Cardiac septum (tissue), 1 donor: ENCODE data around the gene PRKAR2A. TPM values are rescaled to one million over a fixed set of nuclear protein-coding genes. Genes with fewer than 3 reads are reported as not detected.
"Not testable (repeated sequence)": the region's sequence is repeated elsewhere in the genome, so short reads cannot be mapped to it uniquely, and the experiment has no call there.

Source experiments
- DNase-seq: peaks from one replicate; pipeline ENCODE4 v3.0.0-alpha.2; 2020; ENCODE audit warnings: low spot score
- intact Hi-C: fragments of 100-400 bp; cut with DNase I; formaldehyde crosslinking; loops from one replicate; pipeline ENCODE4 v1.14.0; 2022
- total RNA-seq: library from RNA; stranded (reverse); fragmentation: NEBNext Ultra II Directional; extraction: Animal tissue kit (Norgen Biotek cat#: 25700); gene quantifications from one replicate; pipeline ENCODE4 v1.2.1, GENCODE V29; 2021
- donor health status: DM: no; HTN: no; CAD: no.

PRKAR2A gene
- total RNA-seq, 1 donor from 2014 or later, result 48.1 TPM

DNA sequence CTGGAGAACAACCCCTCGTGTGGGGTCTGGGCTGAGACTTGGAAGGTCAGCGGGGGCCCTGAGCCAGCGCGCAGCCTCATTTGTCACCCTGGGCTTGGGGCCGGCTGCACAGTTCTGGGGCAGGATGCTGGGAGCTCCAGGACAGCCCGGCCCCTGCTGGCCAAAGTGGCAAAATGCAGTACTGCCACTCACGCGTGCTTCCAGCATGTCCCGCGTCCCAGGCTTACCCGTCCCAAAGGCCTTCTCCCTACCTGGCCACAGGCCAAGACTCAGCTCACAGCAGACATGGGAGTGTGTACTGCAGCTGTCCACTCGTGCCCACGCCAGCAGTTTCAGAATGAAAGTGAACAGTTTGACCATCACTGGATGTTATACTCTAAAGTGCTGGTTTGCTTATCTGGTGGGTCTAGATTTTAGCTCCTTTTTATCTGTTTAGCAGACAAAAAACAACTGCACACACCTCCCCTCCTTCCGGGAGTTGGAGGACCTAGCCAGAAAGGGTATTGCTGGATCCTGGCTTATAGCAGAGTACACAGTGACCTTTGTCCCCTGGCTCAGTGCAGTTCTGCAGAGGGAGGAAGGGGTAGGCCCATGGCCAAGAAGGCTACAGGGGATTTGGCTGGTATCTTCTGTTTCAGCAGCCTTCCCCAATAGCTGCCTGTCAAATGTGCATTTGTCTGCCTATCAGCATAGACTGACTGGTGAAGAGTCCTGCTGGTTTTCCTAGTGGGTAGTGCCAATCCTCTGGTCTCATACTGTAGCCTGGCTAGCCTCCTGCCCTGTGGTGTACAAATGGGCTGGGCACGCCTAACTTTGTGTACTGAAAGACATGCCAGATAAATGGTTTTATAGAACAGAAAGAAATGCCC is 107.5 kb downstream of the PRKAR2A start:
- peak; percentile 92 for DNase-seq
- intact Hi-C loops, result loop anchor here (5.0 kb wide), 1 partner anchor 177 kb away; the partner anchor contains the start of gene ARIH2

DNA sequence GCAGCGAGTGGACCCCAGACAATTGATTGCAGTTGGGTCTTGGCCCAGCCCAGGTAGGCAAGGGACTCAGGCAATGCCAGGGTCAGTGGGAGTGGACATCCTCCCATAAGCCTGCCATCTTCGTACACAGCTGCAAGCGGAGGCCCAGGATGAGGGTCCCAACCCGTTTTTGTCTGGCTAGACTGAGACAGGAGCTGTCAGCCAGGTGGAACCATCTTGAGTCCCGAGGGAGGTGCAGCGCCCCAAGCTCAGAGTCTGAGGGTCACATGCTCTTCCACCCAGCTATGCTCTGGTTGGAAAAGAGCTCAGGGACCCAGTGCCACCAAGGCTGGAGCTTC is 108.1 kb downstream of the PRKAR2A start:
- intact Hi-C loops, result no loop called here

DNA sequence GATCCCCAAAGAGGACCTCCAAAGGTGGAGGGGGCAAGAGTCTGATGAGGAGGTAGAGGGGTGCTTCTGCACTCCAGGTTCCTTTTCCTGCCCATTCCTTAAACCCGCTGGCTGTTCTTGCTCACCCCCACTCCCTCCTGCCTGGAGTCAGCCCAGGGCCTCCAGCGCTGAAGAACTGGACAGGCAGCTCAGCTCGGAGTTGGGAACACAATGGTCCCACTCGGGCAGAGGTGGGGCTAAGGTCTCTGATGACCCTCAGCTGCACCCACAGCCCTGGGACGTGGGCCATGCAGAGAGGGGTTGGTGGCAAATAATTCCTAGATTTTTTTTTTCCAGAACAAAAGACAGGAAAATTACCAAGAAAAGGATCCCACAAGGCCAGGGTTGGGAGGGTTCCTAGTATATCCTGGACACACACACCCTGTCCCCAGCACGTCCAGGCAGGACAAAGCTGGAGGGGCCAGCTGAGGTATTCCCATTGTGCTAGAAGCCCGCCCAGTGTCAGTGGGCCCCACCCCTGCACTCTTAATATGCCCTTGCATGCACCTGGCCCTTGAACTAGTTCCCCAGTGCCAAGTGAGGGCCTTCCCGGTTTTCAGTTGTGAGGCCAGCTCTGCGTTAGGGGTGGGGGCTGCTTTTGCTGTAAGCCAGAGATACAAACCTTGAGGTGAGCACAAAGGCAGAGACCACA is 108.6 kb downstream of the PRKAR2A start:
- intact Hi-C loops, result no loop called here
- peak; percentile 80 for DNase-seq

More for the DNA sequence above, 108.1 kb downstream of the PRKAR2A start:
- no peak for DNase-seq

DNA sequence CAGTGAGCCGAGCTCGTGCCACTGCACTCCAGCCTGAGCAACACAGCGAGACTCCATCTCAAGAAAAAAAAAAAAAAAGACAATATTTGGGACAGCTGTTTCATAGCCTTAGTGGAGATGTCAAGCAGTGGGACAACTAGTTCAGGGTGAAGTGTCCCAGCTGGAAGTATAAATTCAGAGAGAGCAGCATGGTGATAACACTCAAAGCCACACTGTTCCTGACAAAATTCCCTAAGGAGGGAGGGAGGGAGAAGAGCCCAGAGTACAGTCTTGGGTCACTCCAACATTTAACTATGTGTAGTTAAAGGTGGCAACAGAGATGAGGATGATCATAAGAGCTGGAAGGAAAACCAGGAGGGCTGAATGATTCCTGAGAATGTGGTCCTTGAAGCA is 109.5 kb downstream of the PRKAR2A start:
- DNase-seq, result no peak
- intact Hi-C loops, result no loop called here

- intact Hi-C loops, DNase-seq: not testable (repeated sequence)
Observed at GRCh38 chr3:48735075-48735767, 112.5 kb downstream of the PRKAR2A start.

- DNase-seq, intact Hi-C loops: not testable (repeated sequence)
Observed at GRCh38 chr3:48734541-48734940, 113.1 kb downstream of the PRKAR2A start.

DNA sequence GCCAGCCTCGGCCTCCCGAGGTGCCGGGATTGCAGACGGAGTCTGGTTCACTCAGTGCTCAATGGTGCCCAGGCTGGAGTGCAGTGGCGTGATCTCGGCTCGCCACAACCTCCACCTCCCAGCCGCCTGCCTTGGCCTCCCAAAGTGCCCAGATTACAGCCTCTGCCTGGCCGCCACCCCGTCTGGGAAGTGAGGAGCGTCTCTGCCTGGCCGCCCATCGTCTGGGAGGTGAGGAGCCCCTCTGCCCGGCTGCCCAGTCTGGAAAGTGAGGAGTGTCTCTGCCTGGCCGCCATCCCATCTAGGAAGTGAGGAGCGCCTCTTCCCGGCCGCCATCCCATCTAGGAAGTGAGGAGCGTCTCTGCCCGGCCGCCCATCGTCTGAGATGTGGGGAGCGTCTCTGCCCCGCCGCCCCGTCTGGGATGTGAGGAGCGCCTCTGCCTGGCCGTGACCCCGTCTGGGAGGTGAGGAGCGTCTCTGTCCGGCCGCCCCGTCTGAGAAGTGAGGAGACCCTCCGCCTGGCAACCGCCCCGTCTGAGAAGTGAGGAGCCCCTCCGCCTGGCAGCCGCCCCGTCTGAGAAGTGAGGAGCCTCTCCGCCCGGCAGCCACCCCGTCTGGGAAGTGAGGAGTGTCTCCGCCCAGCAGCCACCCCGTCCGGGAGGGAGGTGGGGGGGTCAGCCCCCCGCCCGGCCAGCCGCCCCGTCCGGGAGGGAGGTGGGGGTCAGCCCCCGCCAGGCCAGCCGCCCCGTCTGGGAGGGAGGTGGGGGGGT is 113.7 kb downstream of the PRKAR2A start:
- intact Hi-C loops, DNase-seq: not testable (repeated sequence)

DNA sequence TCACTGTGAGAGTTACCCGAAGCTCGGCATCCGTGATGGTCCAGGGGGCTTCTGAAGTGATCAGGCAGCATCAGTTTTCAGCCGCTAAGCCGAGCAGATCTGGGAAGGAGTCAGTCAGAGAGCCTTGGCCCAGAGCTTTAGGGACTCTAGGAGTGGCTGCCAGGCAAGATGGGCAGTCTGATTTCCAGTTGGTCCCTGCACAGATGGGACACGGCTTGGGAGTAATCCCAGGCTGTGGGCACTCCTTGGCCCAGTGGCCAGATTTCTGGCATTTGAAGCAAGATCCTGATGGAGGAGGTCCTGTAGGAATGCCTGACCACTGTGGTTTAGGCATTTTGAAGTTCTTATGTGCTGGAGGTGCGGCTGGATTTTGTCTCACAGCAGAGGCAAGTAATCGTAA is 120.2 kb downstream of the PRKAR2A start:
- intact Hi-C loops, result no loop called here
- no peak for DNase-seq

- DNase-seq, intact Hi-C loops: not testable (repeated sequence)
Observed at GRCh38 chr3:48725185-48725855, 122.4 kb downstream of the PRKAR2A start.

- no peak for DNase-seq
- intact Hi-C loops, result no loop called here
Observed at GRCh38 chr3:48723725-48724124, 123.9 kb downstream of the PRKAR2A start.

DNA sequence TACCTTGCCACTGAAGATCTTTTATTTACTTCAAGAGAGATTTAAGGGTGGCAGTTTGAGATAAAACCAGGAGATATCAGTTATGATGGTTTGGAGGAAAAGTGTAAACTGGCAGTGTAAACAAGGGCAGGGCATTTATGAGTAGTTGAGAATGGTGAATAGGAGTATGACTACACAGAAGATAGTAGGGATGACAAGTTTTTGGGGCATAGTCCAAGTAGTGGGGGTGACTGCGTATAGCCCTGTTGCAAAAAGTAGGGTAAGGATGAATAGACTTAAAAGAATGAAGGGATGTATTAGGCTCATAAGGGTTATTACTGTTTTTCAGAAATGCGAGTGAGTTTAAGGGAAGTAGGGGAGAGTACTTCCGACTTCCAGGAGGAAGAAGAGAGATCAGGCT is 124.4 kb downstream of the PRKAR2A start:
- intact Hi-C loops, DNase-seq: not testable (repeated sequence)

DNA sequence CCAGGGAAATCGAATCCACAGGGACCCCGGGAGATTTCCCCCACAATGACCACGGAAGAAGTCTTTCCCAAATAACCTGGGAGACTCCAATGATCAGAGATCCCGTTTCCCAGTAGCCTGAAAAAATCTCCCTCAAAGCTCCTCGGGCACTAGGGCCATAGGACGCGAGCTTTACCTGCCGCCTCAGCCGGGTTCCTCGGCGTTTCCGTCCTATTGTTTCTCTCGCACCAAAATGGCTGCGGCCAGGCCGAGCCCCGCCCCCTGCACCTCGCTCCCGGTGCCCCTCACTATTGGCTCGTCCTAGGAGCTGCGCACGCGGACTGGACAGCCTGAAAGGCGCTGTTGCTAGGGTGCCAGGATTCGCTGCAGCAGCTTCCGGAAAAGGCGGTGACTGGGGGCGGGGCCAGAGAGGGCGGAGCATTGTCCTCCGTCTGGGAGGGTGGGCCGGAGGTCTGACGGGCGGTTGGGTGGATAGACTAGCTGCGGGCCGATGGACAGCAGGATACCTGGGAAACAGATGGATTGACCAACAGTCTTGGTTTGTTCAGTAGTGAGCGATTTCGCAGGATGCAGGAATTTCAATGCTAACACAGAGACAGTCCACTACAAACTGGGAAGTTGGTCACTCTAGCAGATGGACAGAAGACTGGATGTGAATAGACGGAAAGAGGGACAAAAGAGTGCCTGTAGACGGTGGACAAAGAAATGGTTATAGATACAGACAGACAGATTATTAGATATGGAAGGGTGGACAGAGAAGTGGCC is 130.5 kb downstream of the PRKAR2A start, which contains the start of gene IP6K2:
Gene IP6K2 (minus strand): TSS at position 240 of the 765 bp plus-strand sequence. CDS start 21,930 bp downstream, outside the sequence.
- peak; percentile 100 for DNase-seq
- intact Hi-C loops, result no loop called here

GRCh38 chr3:48716508-48716981 is 131.1 kb downstream of the PRKAR2A start:
- no peak for DNase-seq
- intact Hi-C loops, result no loop called here

DNA sequence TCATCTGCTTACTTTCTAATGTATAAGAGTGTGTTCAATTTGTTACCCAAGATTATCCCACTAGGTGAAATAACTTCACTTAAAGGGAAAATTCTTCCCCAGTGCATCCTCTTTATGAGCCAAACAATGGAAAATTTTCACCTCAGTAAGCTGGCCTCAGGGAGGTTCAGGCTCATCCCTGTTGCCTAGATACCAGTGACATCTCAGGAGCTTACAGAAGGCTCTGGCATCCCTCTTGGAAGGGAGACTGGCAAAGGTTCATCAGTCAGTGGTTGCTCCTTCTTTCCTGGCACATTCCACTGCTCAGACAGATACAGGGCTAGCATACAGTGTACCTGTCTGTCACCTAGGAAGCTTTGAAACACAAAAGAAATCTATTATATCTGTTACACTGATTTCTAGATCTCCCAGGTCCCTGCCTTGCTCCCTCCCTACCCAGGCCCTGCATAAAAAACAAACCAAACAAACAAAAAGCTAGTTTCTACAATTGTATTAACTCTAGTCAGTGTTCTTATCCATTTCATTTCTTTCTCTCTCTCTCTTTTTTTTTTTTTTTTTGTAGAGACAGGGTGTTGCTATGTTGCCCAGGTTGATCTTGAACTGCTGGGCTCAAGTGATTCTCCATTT is 132.4 kb downstream of the PRKAR2A start:
- no peak for DNase-seq

GRCh38 chr3:48711727-48712126 is 135.9 kb downstream of the PRKAR2A start:
- intact Hi-C loops, result no loop called here
- no peak for DNase-seq

More for the DNA sequence above, 132.4 kb downstream of the PRKAR2A start:
- intact Hi-C loops, result no loop called here

- intact Hi-C loops, result no loop called here
Observed at GRCh38 chr3:48709051-48709461, 138.6 kb downstream of the PRKAR2A start.

GRCh38 chr3:48708481-48708889 is 139.2 kb downstream of the PRKAR2A start:
- intact Hi-C loops, result no loop called here
- no peak for DNase-seq

More at GRCh38 chr3:48709051-48709461, 138.6 kb downstream of the PRKAR2A start:
- no peak for DNase-seq
